HepG2 (cell line): ENCODE results near the gene SASS6. TPM values are rescaled to one million over a fixed set of nuclear protein-coding genes. Genes with fewer than 3 reads are reported as not detected.

Source experiments
- CBFB ChIP-seq: sonication (generic); formaldehyde crosslinking; IDR thresholded peaks from 2 replicates; pipeline ENCODE4 v1.4.0; 2020; ENCODE audit warnings: missing genetic modification reagents
- IKZF1 ChIP-seq: fragments of 450-650 bp; IDR thresholded peaks from 2 replicates; pipeline ENCODE4 v1.7.1; 2016
- KLF15 ChIP-seq: sonication (generic); formaldehyde crosslinking; IDR thresholded peaks from 2 replicates; pipeline ENCODE4 v1.8.1; 2023; ENCODE audit warnings: borderline replicate concordance, mild to moderate bottlenecking, inconsistent platforms, missing genetic modification reagents, mixed read lengths
- NR2C2 ChIP-seq: sonication (generic); formaldehyde crosslinking; IDR thresholded peaks from 2 replicates; pipeline ENCODE4 v1.4.0; 2020; ENCODE audit warnings: missing genetic modification reagents, mild to moderate bottlenecking, moderate library complexity, borderline replicate concordance
- NR3C1 ChIP-seq: sonication (generic); formaldehyde crosslinking; IDR thresholded peaks from 2 replicates; pipeline ENCODE4 v1.4.0; 2020; ENCODE audit warnings: missing genetic modification reagents
- PHF20 ChIP-seq: sonication (generic); formaldehyde crosslinking; IDR thresholded peaks from 2 replicates; pipeline ENCODE4 v1.5.0; 2020; ENCODE audit warnings: mild to moderate bottlenecking, missing genetic modification reagents
- PITX1 ChIP-seq: sonication (generic); formaldehyde crosslinking; IDR thresholded peaks from 2 replicates; pipeline ENCODE4 v1.5.1; 2020; ENCODE audit warnings: mild to moderate bottlenecking, missing genetic modification reagents
- SETDB1 ChIP-seq: sonication (generic); formaldehyde crosslinking; IDR thresholded peaks from 2 replicates; pipeline ENCODE4 v1.5.1; 2020; ENCODE audit warnings: missing genetic modification reagents, mild to moderate bottlenecking, borderline replicate concordance
- ZFP36L1 ChIP-seq: sonication (generic); formaldehyde crosslinking; IDR thresholded peaks from 2 replicates; pipeline ENCODE4 v1.8.0; 2022; ENCODE audit warnings: mild to moderate bottlenecking, missing genetic modification reagents, moderate library complexity
- ZFP62 ChIP-seq: sonication (generic); formaldehyde crosslinking; IDR thresholded peaks from 2 replicates; pipeline ENCODE4 v1.4.0; 2020; ENCODE audit warnings: missing genetic modification reagents
- ZHX2 ChIP-seq, 2 experiments: sonication (generic) in 1 of 2; formaldehyde crosslinking in 1 of 2; IDR thresholded peaks; 2 replicates each; pipeline versions ENCODE4 v1.6.1 to v1.9.0; 2014 to 2022; ENCODE audit warnings: antibody characterized with exemption in 1 of 2, borderline replicate concordance in 1 of 2, inconsistent platforms in 1 of 2, low read depth in 1 of 2, missing genetic modification reagents in 1 of 2
- ZNF143 ChIP-seq: sonication (generic); formaldehyde crosslinking; IDR thresholded peaks from 2 replicates; pipeline ENCODE4 v1.4.0; 2020; ENCODE audit warnings: missing genetic modification reagents
- ZNF331 ChIP-seq: sonication (generic); formaldehyde crosslinking; IDR thresholded peaks from 2 replicates; pipeline ENCODE4 v1.4.0; 2020; ENCODE audit warnings: missing genetic modification reagents
- ZNF672 ChIP-seq: sonication (generic); formaldehyde crosslinking; IDR thresholded peaks from 2 replicates; pipeline ENCODE4 v1.8.1; 2022; ENCODE audit warnings: missing genetic modification reagents
- ZNF775 ChIP-seq: sonication (generic); formaldehyde crosslinking; IDR thresholded peaks from 2 replicates; pipeline ENCODE4 v1.4.0; 2020; ENCODE audit warnings: missing genetic modification reagents, mild to moderate bottlenecking, moderate library complexity, borderline replicate concordance
- ZZZ3 ChIP-seq: sonication (generic); formaldehyde crosslinking; IDR thresholded peaks from 2 replicates; pipeline ENCODE4 v1.4.0; 2020; ENCODE audit warnings: missing genetic modification reagents, mild to moderate bottlenecking, borderline replicate concordance
- polyA plus RNA-seq, 8 experiments: library from polyadenylated mRNA; depleted of rRNA in 3 of 8; stranded (reverse) in 7 of 8; unstranded in 1 of 8; fragments of >200 nt; fragmentation: Illumina TruSeq in 4 of 8; extraction: Trizol in 4 of 8; gene quantifications; 2 replicates each; pipeline versions ENCODE4 v1.2.1 to v1.2.3, GENCODE V29; 2011 to 2016; ENCODE audit warnings: low read depth in 4 of 8, missing spikeins in 1 of 8, mixed read lengths in 1 of 8; ENCODE audit not compliant: insufficient read depth in 1 of 8
- total RNA-seq, 5 experiments: library from RNA; depleted of rRNA; stranded (reverse); fragments of >200 nt; fragmentation: Illumina TruSeq; extraction: Trizol; gene quantifications; 2 replicates each; pipeline ENCODE4 v1.2.3, GENCODE V29; 2016; ENCODE audit warnings: low read depth in 1 of 5
- TF ChIP-seq, protein P1 (sequence below): sonication (generic); formaldehyde crosslinking; IDR thresholded peaks from 2 replicates; pipeline ENCODE4 v1.4.0; 2020; ENCODE audit warnings: missing genetic modification reagents

Gene SASS6
- total and polyA plus RNA-seq, 2 of the 13 experiments (the other 11 are each of a cell fraction or from before 2014, with no cell fraction given) = 2.3 to 10.7 TPM

DNA sequence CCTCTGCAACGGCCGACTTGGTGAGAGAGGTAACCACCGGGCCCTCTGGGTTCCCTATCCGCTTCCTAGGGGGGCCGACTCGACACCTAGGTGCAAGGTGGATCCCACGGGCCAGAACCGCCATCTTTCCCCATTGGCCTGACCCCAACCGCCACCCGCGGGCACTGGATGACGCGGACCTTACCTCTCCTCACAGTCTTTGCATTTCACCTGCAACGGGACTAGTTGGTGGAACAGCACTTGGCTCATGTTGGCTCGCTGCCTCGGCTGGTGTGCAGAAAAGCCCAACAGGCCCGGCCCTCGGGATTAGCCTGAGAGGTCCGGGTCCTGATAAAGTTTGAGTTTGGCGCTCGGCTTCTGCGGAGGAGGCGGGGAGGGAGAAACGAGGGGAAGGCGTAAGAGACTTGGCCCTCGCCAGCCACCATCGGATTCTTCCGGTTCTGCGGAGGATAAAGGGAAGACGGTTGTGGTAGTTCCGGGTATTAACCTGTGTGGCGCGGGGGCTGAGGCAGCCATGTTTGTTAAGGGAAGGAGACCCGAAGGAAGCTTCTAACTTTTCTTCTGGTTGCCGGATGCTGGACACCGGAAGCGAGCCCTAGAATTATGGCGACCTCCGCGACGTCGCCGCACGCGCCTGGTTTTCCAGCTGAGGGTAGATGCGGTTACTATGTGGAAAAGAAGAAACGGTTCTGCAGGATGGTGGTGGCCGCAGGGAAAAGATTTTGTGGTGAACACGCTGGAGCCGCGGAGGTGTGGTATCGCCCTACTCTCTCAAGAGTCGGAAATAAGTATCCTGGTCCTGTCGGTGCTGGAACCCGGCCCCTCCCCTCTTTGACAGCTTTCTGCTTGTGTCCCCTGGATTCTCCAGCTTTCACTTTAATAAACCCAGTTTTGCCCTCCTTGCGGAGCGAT is at the start of gene SASS6, which contains the start of gene TRMT13 (continued):
- TF ChIP-seq ZHX2 (IDR thresholded peaks at IDR 0.05; ENCODE audit: low read depth) (peak; percentile 95), ZHX2 (CRISPR knock-in tag; IDR thresholded peaks at IDR 0.05; ENCODE audit: borderline replicate concordance) (0 out of 2 replicates have a peak, but pooled peaks have one; percentile 35), ZFP62 (CRISPR knock-in tag) (no peak), ZNF672 (CRISPR knock-in tag) (no peak), SETDB1 (no peak), ZNF331 (CRISPR knock-in tag) (peak; percentile 81), CBFB (CRISPR knock-in tag) (peak; percentile 81; the same call in 1 of the 2 replicates), PHF20 (CRISPR knock-in tag) (peak; percentile 91), ZFP36L1 (0 out of 2 replicates have a peak, but pooled peaks have one; percentile 66), ZNF775 (CRISPR knock-in tag) (no peak), PITX1 (CRISPR knock-in tag) (peak; percentile 90), ZNF143 (peak; percentile 89), ZZZ3 (CRISPR knock-in tag) (peak; percentile 77; the same call in 1 of the 2 replicates), KLF15 (CRISPR knock-in tag) (0 out of 2 replicates have a peak, but pooled peaks have one; percentile 31), IKZF1 (no peak), NR2C2 (CRISPR knock-in tag) (peak; percentile 94), NR3C1 (CRISPR knock-in tag) (no peak)
- TF ChIP-seq, protein P1, sequence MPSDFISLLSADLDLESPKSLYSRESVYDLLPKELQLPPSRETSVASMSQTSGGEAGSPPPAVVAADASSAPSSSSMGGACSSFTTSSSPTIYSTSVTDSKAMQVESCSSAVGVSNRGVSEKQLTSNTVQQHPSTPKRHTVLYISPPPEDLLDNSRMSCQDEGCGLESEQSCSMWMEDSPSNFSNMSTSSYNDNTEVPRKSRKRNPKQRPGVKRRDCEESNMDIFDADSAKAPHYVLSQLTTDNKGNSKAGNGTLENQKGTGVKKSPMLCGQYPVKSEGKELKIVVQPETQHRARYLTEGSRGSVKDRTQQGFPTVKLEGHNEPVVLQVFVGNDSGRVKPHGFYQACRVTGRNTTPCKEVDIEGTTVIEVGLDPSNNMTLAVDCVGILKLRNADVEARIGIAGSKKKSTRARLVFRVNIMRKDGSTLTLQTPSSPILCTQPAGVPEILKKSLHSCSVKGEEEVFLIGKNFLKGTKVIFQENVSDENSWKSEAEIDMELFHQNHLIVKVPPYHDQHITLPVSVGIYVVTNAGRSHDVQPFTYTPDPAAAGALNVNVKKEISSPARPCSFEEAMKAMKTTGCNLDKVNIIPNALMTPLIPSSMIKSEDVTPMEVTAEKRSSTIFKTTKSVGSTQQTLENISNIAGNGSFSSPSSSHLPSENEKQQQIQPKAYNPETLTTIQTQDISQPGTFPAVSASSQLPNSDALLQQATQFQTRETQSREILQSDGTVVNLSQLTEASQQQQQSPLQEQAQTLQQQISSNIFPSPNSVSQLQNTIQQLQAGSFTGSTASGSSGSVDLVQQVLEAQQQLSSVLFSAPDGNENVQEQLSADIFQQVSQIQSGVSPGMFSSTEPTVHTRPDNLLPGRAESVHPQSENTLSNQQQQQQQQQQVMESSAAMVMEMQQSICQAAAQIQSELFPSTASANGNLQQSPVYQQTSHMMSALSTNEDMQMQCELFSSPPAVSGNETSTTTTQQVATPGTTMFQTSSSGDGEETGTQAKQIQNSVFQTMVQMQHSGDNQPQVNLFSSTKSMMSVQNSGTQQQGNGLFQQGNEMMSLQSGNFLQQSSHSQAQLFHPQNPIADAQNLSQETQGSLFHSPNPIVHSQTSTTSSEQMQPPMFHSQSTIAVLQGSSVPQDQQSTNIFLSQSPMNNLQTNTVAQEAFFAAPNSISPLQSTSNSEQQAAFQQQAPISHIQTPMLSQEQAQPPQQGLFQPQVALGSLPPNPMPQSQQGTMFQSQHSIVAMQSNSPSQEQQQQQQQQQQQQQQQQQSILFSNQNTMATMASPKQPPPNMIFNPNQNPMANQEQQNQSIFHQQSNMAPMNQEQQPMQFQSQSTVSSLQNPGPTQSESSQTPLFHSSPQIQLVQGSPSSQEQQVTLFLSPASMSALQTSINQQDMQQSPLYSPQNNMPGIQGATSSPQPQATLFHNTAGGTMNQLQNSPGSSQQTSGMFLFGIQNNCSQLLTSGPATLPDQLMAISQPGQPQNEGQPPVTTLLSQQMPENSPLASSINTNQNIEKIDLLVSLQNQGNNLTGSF = 0 out of 2 replicates have a peak, but pooled peaks have one; percentile 26
